Measurements from ENCODE around the gene EPS15. TPM values are rescaled to one million over a fixed set of nuclear protein-coding genes. Genes with fewer than 3 reads are reported as not detected.

The EPS15 gene
- total RNA-seq, 1 experiment from 2014 or later = 48.7 TPM

DNA sequence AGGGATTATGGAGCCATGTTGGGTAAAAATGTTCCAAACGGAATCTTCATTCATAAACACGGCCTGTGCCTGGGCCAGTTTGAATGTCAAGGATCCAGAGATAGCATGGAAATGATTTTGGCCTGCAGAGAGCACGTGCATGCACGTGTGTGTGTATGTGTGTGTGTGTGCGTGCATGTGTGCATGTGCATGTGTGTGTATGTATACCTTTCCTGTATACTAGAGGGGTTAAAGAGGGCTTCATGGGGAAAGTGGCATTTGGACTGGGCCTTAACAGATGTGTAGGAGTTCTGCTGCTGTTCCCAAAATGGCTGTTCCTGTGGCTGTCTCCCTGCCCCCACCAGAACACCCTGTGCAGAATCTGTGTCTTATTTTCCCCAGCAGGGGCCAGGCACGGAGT lies 210.4 kb downstream of the EPS15 start:
- ChIA-PET CTCF (interaction anchor here (0.6 to 1.2 kb wide), 3 partner anchors 10 to 957 kb away, joined by 3 to 4 read pairs (median 3); no protein-coding TSS in a partner anchor), POLR2A (no interaction called here)
- Mint-ChIP-seq H3K4me1 (ENCODE audit: insufficient read depth, unreplicated experiment) (peaks cover 5% of the 10 kb centered on the region), H3K27ac (ENCODE audit: low read depth, unreplicated experiment) (no peak overlapping the region), H3K36me3 (ENCODE audit: insufficient read depth, unreplicated experiment) (no peaks in the 10 kb centered on the region), H3K27me3 (ENCODE audit: insufficient read depth, unreplicated experiment) (no peaks in the 10 kb centered on the region), H3K4me3 (ENCODE audit: unreplicated experiment) (no peak overlapping the region), H3K9me3 (ENCODE audit: unreplicated experiment) (no peaks in the 10 kb centered on the region)
- no peak for DNase-seq (ENCODE audit: unreplicated experiment)
- TF ChIP-seq, protein P1, sequence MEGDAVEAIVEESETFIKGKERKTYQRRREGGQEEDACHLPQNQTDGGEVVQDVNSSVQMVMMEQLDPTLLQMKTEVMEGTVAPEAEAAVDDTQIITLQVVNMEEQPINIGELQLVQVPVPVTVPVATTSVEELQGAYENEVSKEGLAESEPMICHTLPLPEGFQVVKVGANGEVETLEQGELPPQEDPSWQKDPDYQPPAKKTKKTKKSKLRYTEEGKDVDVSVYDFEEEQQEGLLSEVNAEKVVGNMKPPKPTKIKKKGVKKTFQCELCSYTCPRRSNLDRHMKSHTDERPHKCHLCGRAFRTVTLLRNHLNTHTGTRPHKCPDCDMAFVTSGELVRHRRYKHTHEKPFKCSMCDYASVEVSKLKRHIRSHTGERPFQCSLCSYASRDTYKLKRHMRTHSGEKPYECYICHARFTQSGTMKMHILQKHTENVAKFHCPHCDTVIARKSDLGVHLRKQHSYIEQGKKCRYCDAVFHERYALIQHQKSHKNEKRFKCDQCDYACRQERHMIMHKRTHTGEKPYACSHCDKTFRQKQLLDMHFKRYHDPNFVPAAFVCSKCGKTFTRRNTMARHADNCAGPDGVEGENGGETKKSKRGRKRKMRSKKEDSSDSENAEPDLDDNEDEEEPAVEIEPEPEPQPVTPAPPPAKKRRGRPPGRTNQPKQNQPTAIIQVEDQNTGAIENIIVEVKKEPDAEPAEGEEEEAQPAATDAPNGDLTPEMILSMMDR (IDR thresholded peaks at IDR 0.05; ENCODE audit: unreplicated experiment) = no peak
- BruUV-seq (replicated peaks) = no TSS peak
- intact Hi-C loops (cut with micrococcal nuclease) = no loop called here

DNA sequence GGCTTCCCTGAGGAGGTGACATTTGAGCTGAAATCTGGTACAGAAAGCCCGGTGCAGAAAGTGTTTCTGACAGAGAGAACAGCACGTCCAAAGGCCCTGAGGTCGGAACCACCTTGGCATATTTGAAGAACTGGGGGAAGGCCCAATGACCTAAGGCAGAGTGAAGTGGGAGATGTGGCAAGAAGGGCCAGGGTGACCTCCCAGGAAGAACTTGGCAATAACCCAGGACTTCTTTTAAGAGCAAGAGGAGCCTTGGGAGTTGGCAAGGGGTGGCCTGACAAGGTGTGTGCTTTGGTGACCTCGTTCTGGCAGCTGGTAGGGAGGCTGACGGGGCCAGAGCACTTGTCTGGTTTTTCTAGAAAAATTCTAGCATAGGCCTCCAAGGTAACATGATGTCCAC lies 212.1 kb downstream of the EPS15 start:
- Mint-ChIP-seq H3K27ac (ENCODE audit: low read depth, unreplicated experiment) (no peak overlapping the region), H3K4me3 (ENCODE audit: unreplicated experiment) (no peak overlapping the region), H3K4me1 (ENCODE audit: insufficient read depth, unreplicated experiment) (no peaks in the 10 kb centered on the region), H3K27me3 (ENCODE audit: insufficient read depth, unreplicated experiment) (no peaks in the 10 kb centered on the region), H3K36me3 (ENCODE audit: insufficient read depth, unreplicated experiment) (no peaks in the 10 kb centered on the region), H3K9me3 (ENCODE audit: unreplicated experiment) (no peaks in the 10 kb centered on the region)
- intact Hi-C loops (cut with micrococcal nuclease) = no loop called here
- no TSS peak for BruUV-seq (replicated peaks)
- TF ChIP-seq, protein P1 (IDR thresholded peaks at IDR 0.05; ENCODE audit: unreplicated experiment) = no peak
- DNase-seq (ENCODE audit: unreplicated experiment) = peak; percentile 48
- CTCF ChIA-PET = interaction anchor here (3.2 kb wide), 1 partner anchor 11 kb away, joined by 25 read pairs; no protein-coding TSS in a partner anchor
- POLR2A ChIA-PET = no interaction called here

DNA sequence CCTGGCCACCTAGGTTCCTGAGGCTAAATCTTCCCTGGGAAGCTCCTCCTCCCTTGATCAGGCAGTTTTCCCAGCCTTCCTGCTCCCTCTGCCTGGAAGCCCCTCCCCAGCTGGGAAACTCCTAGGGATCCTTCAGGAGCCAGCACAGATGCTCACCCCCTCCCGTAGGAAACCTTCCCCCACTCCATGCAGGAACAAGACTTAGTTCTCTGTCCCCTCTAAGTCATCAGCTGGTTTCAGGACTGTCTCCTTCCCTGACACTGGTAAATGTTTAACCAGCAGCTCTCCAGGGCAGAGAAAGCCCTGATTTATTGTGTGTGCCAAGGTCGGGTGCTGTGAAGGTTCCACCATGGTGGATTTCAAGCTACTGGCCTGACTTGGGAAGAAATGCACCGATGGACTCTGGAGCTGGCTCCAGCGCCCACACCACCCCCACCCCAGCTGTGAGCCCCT lies 213.7 kb downstream of the EPS15 start:
- TF ChIP-seq, protein P1 (IDR thresholded peaks at IDR 0.05; ENCODE audit: unreplicated experiment) = no peak
- no peaks in the 10 kb centered on the region for H3K27me3 Mint-ChIP-seq (ENCODE audit: insufficient read depth, unreplicated experiment)
- no peak overlapping the region for H3K4me3 Mint-ChIP-seq (ENCODE audit: unreplicated experiment)
- DNase-seq (ENCODE audit: unreplicated experiment) = no peak
- no TSS peak for BruUV-seq (replicated peaks)
- POLR2A ChIA-PET = interaction anchor here (0.5 kb wide), 1 partner anchor 25 kb away, joined by 3 read pairs; no protein-coding TSS in a partner anchor
- no peaks in the 10 kb centered on the region for H3K9me3 Mint-ChIP-seq (ENCODE audit: unreplicated experiment)
- no peaks in the 10 kb centered on the region for H3K36me3 Mint-ChIP-seq (ENCODE audit: insufficient read depth, unreplicated experiment)
- CTCF ChIA-PET = interaction anchor here (0.8 to 3.2 kb wide), 3 partner anchors 9 to 112 kb away, joined by 3 to 25 read pairs (median 3); no protein-coding TSS in a partner anchor
- H3K4me1 Mint-ChIP-seq (ENCODE audit: insufficient read depth, unreplicated experiment) = no peaks in the 10 kb centered on the region
- no peak overlapping the region for H3K27ac Mint-ChIP-seq (ENCODE audit: low read depth, unreplicated experiment)
- intact Hi-C loops (cut with micrococcal nuclease) = no loop called here

DNA sequence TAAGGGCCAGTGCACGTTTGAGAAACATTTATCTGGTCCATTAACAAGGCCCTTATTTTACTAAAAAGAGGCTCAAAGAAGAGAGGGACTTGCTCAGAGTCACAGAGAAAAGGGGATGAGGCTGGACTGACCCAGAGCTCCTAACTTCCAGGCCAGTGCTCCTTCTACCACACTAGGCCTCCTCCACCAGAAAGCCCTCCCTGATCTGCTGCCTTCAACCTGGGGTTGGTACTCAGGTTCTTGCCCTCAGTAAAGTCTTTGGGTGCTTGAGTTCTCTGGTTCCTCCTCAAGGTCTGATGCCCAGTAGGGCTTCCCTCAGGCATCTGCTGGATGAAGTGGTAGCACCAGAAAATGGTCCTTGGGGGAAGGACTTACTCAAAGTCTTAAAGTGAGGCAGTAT lies 214.7 kb downstream of the EPS15 start:
- BruUV-seq (replicated peaks) = no TSS peak
- no peaks in the 10 kb centered on the region for H3K4me1 Mint-ChIP-seq (ENCODE audit: insufficient read depth, unreplicated experiment)
- intact Hi-C loops (cut with micrococcal nuclease) = no loop called here
- ChIA-PET POLR2A (no interaction called here), CTCF (interaction anchor here (3.2 kb wide), 1 partner anchor 8 kb away, joined by 25 read pairs; no protein-coding TSS in a partner anchor)
- H3K27me3 Mint-ChIP-seq (ENCODE audit: insufficient read depth, unreplicated experiment) = no peaks in the 10 kb centered on the region
- no peaks in the 10 kb centered on the region for H3K9me3 Mint-ChIP-seq (ENCODE audit: unreplicated experiment)
- H3K4me3 Mint-ChIP-seq (ENCODE audit: unreplicated experiment) = no peak overlapping the region
- DNase-seq (ENCODE audit: unreplicated experiment) = no peak
- TF ChIP-seq, protein P1 (IDR thresholded peaks at IDR 0.05; ENCODE audit: unreplicated experiment) = no peak
- no peaks in the 10 kb centered on the region for H3K36me3 Mint-ChIP-seq (ENCODE audit: insufficient read depth, unreplicated experiment)
- H3K27ac Mint-ChIP-seq (ENCODE audit: low read depth, unreplicated experiment) = no peak overlapping the region

Other genes with a start within 250 kb of the EPS15 start
- 0.35 and 1.2 TPM in 2 replicates for gene TTC39A, start 188.7 kb downstream of the EPS15 start, total RNA-seq (2022)
- 51.7 and 60.4 TPM in 2 replicates for gene OSBPL9, start 97.8 kb upstream of the EPS15 start, total RNA-seq (2022)

All from MCF 10A (cell line).